K562 (cell line): ENCODE data around the gene LTBP4. TPM values are rescaled to one million over a fixed set of nuclear protein-coding genes. Genes with fewer than 3 reads are reported as not detected.

Experiments used
- ESRRA ChIP-seq: fragments of 450-650 bp; IDR thresholded peaks from 2 replicates; pipeline ENCODE4 v1.6.1; 2014; ENCODE audit warnings: low read depth, mild to moderate bottlenecking, moderate library complexity, borderline replicate concordance
- GTF2E2 ChIP-seq: fragments of 200-800 bp; sonication (Bioruptor generic); IDR thresholded peaks from 2 replicates; pipeline ENCODE4 v1.6.1; 2016; ENCODE audit warnings: missing genetic modification characterization, missing compliant biosample characterization
- KDM5B ChIP-seq: fragments of 200-600 bp; sonication (generic); IDR thresholded peaks from 2 replicates; pipeline ENCODE4 v1.6.1; 2012; ENCODE audit warnings: low read depth, mild to moderate bottlenecking, moderate library complexity, low read length, control low read depth, inconsistent platforms; ENCODE audit not compliant: insufficient replicate concordance
- KLF16 ChIP-seq: IDR thresholded peaks from 2 replicates; pipeline ENCODE4 v1.6.1; 2016; ENCODE audit warnings: antibody characterized with exemption
- NKRF ChIP-seq: fragments of 450-650 bp; IDR thresholded peaks from 2 replicates; pipeline ENCODE4 v1.6.1; 2016; ENCODE audit warnings: borderline replicate concordance
- NR1H2 ChIP-seq: sonication (generic); formaldehyde crosslinking; IDR thresholded peaks from 2 replicates; pipeline ENCODE4 v1.4.0; 2020; ENCODE audit warnings: mild to moderate bottlenecking, missing genetic modification reagents
- NR3C1 ChIP-seq: sonication (generic); formaldehyde crosslinking; IDR thresholded peaks from 2 replicates; pipeline ENCODE4 v1.8.1; 2022; ENCODE audit warnings: missing genetic modification reagents
- POLR2G ChIP-seq: fragments of 200-400 bp; formaldehyde crosslinking; IDR thresholded peaks from 2 replicates; pipeline ENCODE4 v1.6.1; 2017; ENCODE audit warnings: low read depth, mild to moderate bottlenecking, antibody characterized with exemption, low read length, moderate library complexity
- SRSF9 ChIP-seq: fragments of 200-400 bp; formaldehyde crosslinking; IDR thresholded peaks from 2 replicates; pipeline ENCODE4 v1.6.1; 2017; ENCODE audit warnings: low read depth, low read length, borderline replicate concordance
- TAF15 ChIP-seq: fragments of 200-400 bp; formaldehyde crosslinking; IDR thresholded peaks from 2 replicates; pipeline ENCODE4 v1.6.1; 2017; ENCODE audit warnings: mild to moderate bottlenecking, low read depth, low read length, moderate library complexity
- TCF3 ChIP-seq: sonication (generic); formaldehyde crosslinking; IDR thresholded peaks from 2 replicates; pipeline ENCODE4 v1.4.0; 2020; ENCODE audit warnings: mild to moderate bottlenecking, missing genetic modification reagents
- ZNF384 ChIP-seq: IDR thresholded peaks from 2 replicates; pipeline ENCODE4 v1.6.1; 2012; ENCODE audit warnings: low read depth, low read length, improper control_type of control experiment
- polyA plus RNA-seq, 8 experiments: library from polyadenylated mRNA; depleted of rRNA in 4 of 8; stranded (reverse) in 5 of 8; unstranded in 3 of 8; fragments of >200 nt; fragmentation: Nextera tagmentation in 2 of 8; fragmentation: Illumina TruSeq in 1 of 8; extraction: Ambion mirVana in 2 of 8; extraction: Trizol in 1 of 8; gene quantifications; 2 replicates each; pipeline versions ENCODE4 v1.2.1 to v1.2.3, GENCODE V29; 2011 to 2014; ENCODE audit warnings: inconsistent platforms in 1 of 8, missing spikeins in 1 of 8
- total RNA-seq, 7 experiments: library from RNA; depleted of rRNA in 6 of 7; stranded (reverse); fragments of >200 nt in 6 of 7; fragmentation: Illumina TruSeq in 2 of 7; extraction: Trizol in 2 of 7; gene quantifications; 2 replicates each; pipeline versions ENCODE4 v1.2.1 to v1.2.3, GENCODE V29; 2011 to 2021; ENCODE audit warnings: low replicate concordance in 1 of 7

The LTBP4 gene
- total and polyA plus RNA-seq, 9 of the 15 experiments (the other 6 are each of a cell fraction or from before 2014, with no cell fraction given), result 0.35 to 160 (median 31.6) TPM

- TF ChIP-seq POLR2G (0 out of 2 replicates have a peak, but pooled peaks have one; percentile 8), TAF15 (no peak), SRSF9 (no peak), NKRF (0 out of 2 replicates have a peak, but pooled peaks have one; percentile 32), ZNF384 (no peak), KDM5B (no peak), NR3C1 (no peak), GTF2E2 (tag) (no peak), ESRRA (no peak), KLF16 (no peak), TCF3 (CRISPR knock-in tag) (no peak), NR1H2 (CRISPR knock-in tag) (no peak)
Measured at GRCh38 chr19:40597329-40597838, 3.8 kb upstream of the LTBP4 start (continued).
